Liver (tissue), 9 donors: ENCODE data around the gene C6orf89. TPM values are rescaled to one million over a fixed set of nuclear protein-coding genes. Genes with fewer than 3 reads are reported as not detected.

Source experiments
- DNase-seq: peaks from one replicate; pipeline ENCODE4 v3.0.0-alpha.2; 2017; ENCODE audit warnings: low spot score
- H3K27ac ChIP-seq, 2 donors: one replicate each; pipeline ENCODE4 v1.7.0; 2013; ENCODE audit warnings: inconsistent platforms in 2 of 2, low read length in 2 of 2, control low read depth in 1 of 2, low read depth in 1 of 2, mild to moderate bottlenecking in 1 of 2
- H3K27me3 ChIP-seq, 4 donors: one replicate each; pipeline versions ENCODE4 v1.6.1 to v1.7.0; 2013; ENCODE audit warnings: low read length in 3 of 4, inconsistent platforms in 1 of 4, mild to moderate bottlenecking in 1 of 4, moderate library complexity in 1 of 4; ENCODE audit not compliant: control insufficient read depth in 4 of 4, insufficient read depth in 4 of 4
- H3K36me3 ChIP-seq, 4 donors: one replicate each; pipeline versions ENCODE4 v1.6.1 to v1.7.0; 2013; ENCODE audit warnings: low read length in 3 of 4, mild to moderate bottlenecking in 3 of 4, low read depth in 1 of 4, moderate library complexity in 1 of 4; ENCODE audit not compliant: control insufficient read depth in 4 of 4, insufficient read depth in 3 of 4
- H3K4me1 ChIP-seq, 4 donors: one replicate each; pipeline versions ENCODE4 v1.6.1 to v1.7.0; 2013; ENCODE audit warnings: low read length in 3 of 4, mild to moderate bottlenecking in 3 of 4, moderate library complexity in 1 of 4; ENCODE audit not compliant: control insufficient read depth in 4 of 4, insufficient read depth in 4 of 4
- H3K4me3 ChIP-seq, 3 donors: one replicate each; pipeline versions ENCODE4 v1.6.1 to v1.7.0; 2013; ENCODE audit warnings: low read length in 3 of 3, control low read depth in 1 of 3, low read depth in 1 of 3, mild to moderate bottlenecking in 1 of 3
- H3K9ac ChIP-seq, 2 donors: one replicate each; pipeline ENCODE4 v1.7.0; 2013; ENCODE audit warnings: low read length in 2 of 2, mild to moderate bottlenecking in 2 of 2, moderate library complexity in 2 of 2, control low read depth in 1 of 2, low read depth in 1 of 2
- H3K9me3 ChIP-seq, 4 donors: one replicate each; pipeline versions ENCODE4 v1.6.1 to v1.7.0; 2013; ENCODE audit warnings: low read length in 3 of 4; ENCODE audit not compliant: control insufficient read depth in 4 of 4
- EGR1 ChIP-seq, 2 donors: IDR thresholded peaks; 2 replicates each; pipeline ENCODE4 v1.6.1; 2016 to 2018; ENCODE audit warnings: antibody characterized with exemption in 2 of 2, low read depth in 2 of 2
- FOXA2 ChIP-seq: IDR thresholded peaks from 2 replicates; pipeline ENCODE4 v1.6.1; 2016; ENCODE audit warnings: antibody characterized with exemption
- HNF4A ChIP-seq, 2 donors: conservative IDR thresholded peaks; 2 replicates each; pipeline ENCODE4 v1.6.1; 2016; ENCODE audit warnings: antibody characterized with exemption in 2 of 2, mild to moderate bottlenecking in 2 of 2
- HNF4G ChIP-seq: IDR thresholded peaks from 2 replicates; pipeline ENCODE4 v1.6.1; 2016; ENCODE audit warnings: antibody characterized with exemption
- NR2F2 ChIP-seq: IDR thresholded peaks from 2 replicates; pipeline ENCODE4 v1.6.1; 2016; ENCODE audit warnings: antibody characterized with exemption
- RAD21 ChIP-seq, 2 donors: IDR thresholded peaks; 2 replicates each; pipeline ENCODE4 v1.6.1; 2016; ENCODE audit warnings: antibody characterized with exemption in 2 of 2, mild to moderate bottlenecking in 2 of 2
- YY1 ChIP-seq: IDR thresholded peaks from 2 replicates; pipeline ENCODE4 v1.6.1; 2016; ENCODE audit warnings: antibody characterized with exemption, mild to moderate bottlenecking
- WGBS: extraction: QIAGEN DNeasy Blood & Tissue Kit; methylation state at CpG from one replicate; pipeline ENCODE4 v1.1.7; 2013; 5-methylcytosine and 5-hydroxymethylcytosine counted together
- polyA plus RNA-seq, 2 donors: library from polyadenylated mRNA; stranded (reverse) in 1 of 2; unstranded in 1 of 2; fragments of 200-250 nt in 1 of 2; fragments of >200 nt in 1 of 2; fragmentation: Nextera tagmentation in 1 of 2; extraction: Ambion mirVana in 1 of 2; gene quantifications; one replicate each; pipeline versions ENCODE4 v1.2.1 to v1.2.3, GENCODE V29; 2013 to 2015
- total RNA-seq, 2 donors: library from RNA; depleted of rRNA; stranded (reverse); fragments of >200 nt; gene quantifications; one replicate each; pipeline ENCODE4 v1.2.3, GENCODE V29; 2014
- TF ChIP-seq, protein P1 (sequence below): fragments of 150-350 bp; IDR thresholded peaks from 2 replicates; pipeline ENCODE4 v1.5.1; 2017; ENCODE audit warnings: improper control_type of control experiment, low read depth, low read length; ENCODE audit not compliant: missing input control
- TF ChIP-seq, protein P2 (sequence below): IDR thresholded peaks from 2 replicates; pipeline ENCODE4 v1.6.1; 2016; ENCODE audit warnings: antibody characterized with exemption
- TF ChIP-seq, protein P3 (sequence below): IDR thresholded peaks from 2 replicates; pipeline ENCODE4 v1.6.1; 2016; ENCODE audit warnings: antibody characterized with exemption, mild to moderate bottlenecking
- donor health status: healthy.
- donor health status: healthy.
- donor health status: healthy.
- donor health status: healthy.
- donor health status: healthy.

Gene C6orf89
- total and polyA plus RNA-seq, 4 donors, result 14.0 to 27.2 (median 21.0) TPM

DNA sequence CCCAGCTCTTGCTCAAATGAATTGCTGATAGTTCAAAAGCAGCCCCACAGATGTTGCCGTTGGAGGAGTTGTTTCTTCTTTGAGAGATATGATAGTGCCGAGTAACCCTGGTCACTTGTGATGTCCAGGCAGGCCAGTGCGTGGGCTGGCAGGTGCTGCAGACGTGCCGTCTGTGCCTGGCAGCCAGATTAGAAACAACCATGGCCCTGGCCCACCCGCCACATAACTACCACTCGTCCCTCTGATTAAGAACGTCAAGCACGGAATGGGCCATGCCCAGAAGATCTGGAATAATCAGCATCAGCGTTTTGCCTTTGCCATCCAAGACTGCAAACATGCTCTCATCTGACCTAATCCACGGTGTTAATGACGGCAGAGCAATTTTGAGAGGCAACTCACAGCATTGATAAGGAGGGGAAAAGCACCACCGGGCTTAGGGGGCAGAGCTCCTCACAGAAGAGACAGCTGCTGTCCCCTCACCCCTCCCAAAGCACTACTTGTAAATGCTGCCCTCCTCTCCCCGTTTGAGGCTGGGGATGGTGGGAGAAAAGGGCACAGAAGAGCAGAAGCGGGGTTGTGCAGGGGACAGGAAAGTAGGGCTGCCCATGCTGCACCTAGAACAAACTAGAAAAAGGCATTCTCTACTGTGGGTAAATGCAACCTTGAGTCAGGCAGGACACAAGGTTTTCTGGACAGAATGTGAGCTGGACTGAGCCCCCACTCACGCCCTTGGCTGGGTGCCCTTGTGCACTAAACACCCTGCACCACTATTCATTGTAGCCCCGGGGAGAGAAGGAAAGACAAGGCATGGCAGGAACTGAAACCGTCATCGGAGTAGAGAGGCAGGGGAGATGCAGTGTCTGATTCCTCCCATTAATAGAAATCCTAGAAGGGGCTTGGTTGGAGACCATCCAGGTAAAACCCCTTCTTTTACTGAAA lies 41.3 kb upstream of the C6orf89 start:
- Histone ChIP-seq H3K4me1 (peaks cover 6 to 13% (median 9%) of the 10 kb centered on the region in 4 donors), H3K36me3 (no peaks in the 10 kb centered on the region), H3K9ac (no peak overlapping the region), H3K27ac (no peak overlapping the region), H3K4me3 (no peak overlapping the region), H3K27me3 (peaks cover 0 to 2% (median 0%) of the 10 kb centered on the region in 4 donors), H3K9me3 (no peaks in the 10 kb centered on the region)
- WGBS, result 78% methylated on average over 19 of the region's 19 CpGs
- TF ChIP-seq, protein P1, sequence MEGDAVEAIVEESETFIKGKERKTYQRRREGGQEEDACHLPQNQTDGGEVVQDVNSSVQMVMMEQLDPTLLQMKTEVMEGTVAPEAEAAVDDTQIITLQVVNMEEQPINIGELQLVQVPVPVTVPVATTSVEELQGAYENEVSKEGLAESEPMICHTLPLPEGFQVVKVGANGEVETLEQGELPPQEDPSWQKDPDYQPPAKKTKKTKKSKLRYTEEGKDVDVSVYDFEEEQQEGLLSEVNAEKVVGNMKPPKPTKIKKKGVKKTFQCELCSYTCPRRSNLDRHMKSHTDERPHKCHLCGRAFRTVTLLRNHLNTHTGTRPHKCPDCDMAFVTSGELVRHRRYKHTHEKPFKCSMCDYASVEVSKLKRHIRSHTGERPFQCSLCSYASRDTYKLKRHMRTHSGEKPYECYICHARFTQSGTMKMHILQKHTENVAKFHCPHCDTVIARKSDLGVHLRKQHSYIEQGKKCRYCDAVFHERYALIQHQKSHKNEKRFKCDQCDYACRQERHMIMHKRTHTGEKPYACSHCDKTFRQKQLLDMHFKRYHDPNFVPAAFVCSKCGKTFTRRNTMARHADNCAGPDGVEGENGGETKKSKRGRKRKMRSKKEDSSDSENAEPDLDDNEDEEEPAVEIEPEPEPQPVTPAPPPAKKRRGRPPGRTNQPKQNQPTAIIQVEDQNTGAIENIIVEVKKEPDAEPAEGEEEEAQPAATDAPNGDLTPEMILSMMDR, result no peak
- TF ChIP-seq HNF4G (no peak), YY1 (no peak), NR2F2 (no peak), HNF4A (conservative IDR thresholded peaks at IDR 0.05) (no peak), EGR1 (IDR thresholded peaks at IDR 0.05; ENCODE audit: low read depth in 2 of 2) (no peak), RAD21 (IDR thresholded peaks at IDR 0.05) (no peak)
- TF ChIP-seq, protein P2, sequence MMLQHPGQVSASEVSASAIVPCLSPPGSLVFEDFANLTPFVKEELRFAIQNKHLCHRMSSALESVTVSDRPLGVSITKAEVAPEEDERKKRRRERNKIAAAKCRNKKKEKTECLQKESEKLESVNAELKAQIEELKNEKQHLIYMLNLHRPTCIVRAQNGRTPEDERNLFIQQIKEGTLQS, result no peak
- TF ChIP-seq, protein P3, sequence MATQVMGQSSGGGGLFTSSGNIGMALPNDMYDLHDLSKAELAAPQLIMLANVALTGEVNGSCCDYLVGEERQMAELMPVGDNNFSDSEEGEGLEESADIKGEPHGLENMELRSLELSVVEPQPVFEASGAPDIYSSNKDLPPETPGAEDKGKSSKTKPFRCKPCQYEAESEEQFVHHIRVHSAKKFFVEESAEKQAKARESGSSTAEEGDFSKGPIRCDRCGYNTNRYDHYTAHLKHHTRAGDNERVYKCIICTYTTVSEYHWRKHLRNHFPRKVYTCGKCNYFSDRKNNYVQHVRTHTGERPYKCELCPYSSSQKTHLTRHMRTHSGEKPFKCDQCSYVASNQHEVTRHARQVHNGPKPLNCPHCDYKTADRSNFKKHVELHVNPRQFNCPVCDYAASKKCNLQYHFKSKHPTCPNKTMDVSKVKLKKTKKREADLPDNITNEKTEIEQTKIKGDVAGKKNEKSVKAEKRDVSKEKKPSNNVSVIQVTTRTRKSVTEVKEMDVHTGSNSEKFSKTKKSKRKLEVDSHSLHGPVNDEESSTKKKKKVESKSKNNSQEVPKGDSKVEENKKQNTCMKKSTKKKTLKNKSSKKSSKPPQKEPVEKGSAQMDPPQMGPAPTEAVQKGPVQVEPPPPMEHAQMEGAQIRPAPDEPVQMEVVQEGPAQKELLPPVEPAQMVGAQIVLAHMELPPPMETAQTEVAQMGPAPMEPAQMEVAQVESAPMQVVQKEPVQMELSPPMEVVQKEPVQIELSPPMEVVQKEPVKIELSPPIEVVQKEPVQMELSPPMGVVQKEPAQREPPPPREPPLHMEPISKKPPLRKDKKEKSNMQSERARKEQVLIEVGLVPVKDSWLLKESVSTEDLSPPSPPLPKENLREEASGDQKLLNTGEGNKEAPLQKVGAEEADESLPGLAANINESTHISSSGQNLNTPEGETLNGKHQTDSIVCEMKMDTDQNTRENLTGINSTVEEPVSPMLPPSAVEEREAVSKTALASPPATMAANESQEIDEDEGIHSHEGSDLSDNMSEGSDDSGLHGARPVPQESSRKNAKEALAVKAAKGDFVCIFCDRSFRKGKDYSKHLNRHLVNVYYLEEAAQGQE, result no peak
- DNase-seq, result no peak

DNA sequence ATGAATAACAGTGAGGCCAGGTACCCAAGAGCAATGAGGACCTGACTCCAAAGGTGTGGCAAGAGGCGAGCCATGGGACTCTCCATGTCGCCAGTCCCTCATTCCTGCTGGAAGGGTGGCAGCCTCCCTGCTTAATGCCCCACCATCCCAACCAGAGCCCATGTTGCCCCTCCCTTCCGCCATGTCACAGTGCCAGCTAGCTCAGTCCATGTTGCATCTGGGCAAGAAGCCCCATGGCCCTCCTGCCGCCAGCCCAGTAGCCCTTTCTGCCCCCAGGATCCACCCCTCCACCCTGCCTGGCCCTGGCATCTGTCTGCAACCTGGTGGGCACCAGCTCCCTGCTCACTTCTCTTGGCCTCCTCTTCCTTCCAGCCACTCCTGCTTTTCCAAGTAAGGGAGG lies 40.5 kb upstream of the C6orf89 start:
- Histone ChIP-seq H3K27ac (no peak overlapping the region), H3K4me3 (no peak overlapping the region), H3K9ac (no peak overlapping the region), H3K27me3 (peaks cover 0 to under 1% (median 0%) of the 10 kb centered on the region in 4 donors), H3K4me1 (peaks cover 0 to 10% (median 5%) of the 10 kb centered on the region in 4 donors), H3K36me3 (no peaks in the 10 kb centered on the region), H3K9me3 (no peaks in the 10 kb centered on the region)
- WGBS, result 99% methylated on average over 4 of the region's 4 CpGs
- TF ChIP-seq YY1, result no peak
- TF ChIP-seq FOXA2, result no peak
- no peak for TF ChIP-seq EGR1 (IDR thresholded peaks at IDR 0.05; ENCODE audit: low read depth in 2 of 2)
- TF ChIP-seq, protein P1, result no peak
- TF ChIP-seq, protein P3, result no peak
- no peak for TF ChIP-seq NR2F2
- DNase-seq, result no peak
